Measurements from ENCODE around the gene ELK3.

ELK3 gene

GRCh38 chr12:96239711-96240635, 45.8 kb downstream of the ELK3 start:
- peak overlapping the region in 1 of 5 donors; percentile 7 for H3K9ac ChIP-seq (ENCODE audit: low read length in 5 of 5)
- peaks cover 0 to 3% (median 0%) of the 10 kb centered on the region in 5 donors for H3K36me3 ChIP-seq (ENCODE audit: control insufficient read depth in 5 of 5, insufficient read depth in 5 of 5, low read length in 5 of 5)
- H3K27ac ChIP-seq (ENCODE audit: low read depth, low read length) = peak overlapping the region; percentile 76
- no peaks in the 10 kb centered on the region for H3K9me3 ChIP-seq (ENCODE audit: control insufficient read depth in 5 of 5, low read length in 5 of 5)
- peaks cover 0 to 20% (median 4%) of the 10 kb centered on the region in 5 donors for H3K27me3 ChIP-seq (ENCODE audit: control insufficient read depth in 5 of 5, insufficient read depth in 4 of 5, low read length in 5 of 5)
- H3K4me1 ChIP-seq (ENCODE audit: control insufficient read depth in 5 of 5, insufficient read depth in 5 of 5, low read length in 5 of 5) = peaks cover 12 to 83% (median 67%) of the 10 kb centered on the region in 5 donors
- H3K4me3 ChIP-seq (ENCODE audit: low read depth in 1 of 5, low read length in 5 of 5) = no peak overlapping the region

GRCh38 chr12:96240656-96241055, 46.5 kb downstream of the ELK3 start:
- no peak overlapping the region for H3K9ac ChIP-seq (ENCODE audit: low read length in 5 of 5)
- H3K4me1 ChIP-seq (ENCODE audit: control insufficient read depth in 5 of 5, insufficient read depth in 5 of 5, low read length in 5 of 5) = peaks cover 10 to 77% (median 61%) of the 10 kb centered on the region in 5 donors
- H3K4me3 ChIP-seq (ENCODE audit: low read depth in 1 of 5, low read length in 5 of 5) = no peak overlapping the region
- no peaks in the 10 kb centered on the region for H3K9me3 ChIP-seq (ENCODE audit: control insufficient read depth in 5 of 5, low read length in 5 of 5)
- peaks cover 0 to 20% (median 4%) of the 10 kb centered on the region in 5 donors for H3K27me3 ChIP-seq (ENCODE audit: control insufficient read depth in 5 of 5, insufficient read depth in 4 of 5, low read length in 5 of 5)
- peaks cover 0 to 3% (median 0%) of the 10 kb centered on the region in 5 donors for H3K36me3 ChIP-seq (ENCODE audit: control insufficient read depth in 5 of 5, insufficient read depth in 5 of 5, low read length in 5 of 5)
- peak overlapping the region; percentile 76 for H3K27ac ChIP-seq (ENCODE audit: low read depth, low read length)

GRCh38 chr12:96241431-96241830, 47.3 kb downstream of the ELK3 start:
- peak overlapping the region in 1 of 5 donors; percentile 32 for H3K4me3 ChIP-seq (ENCODE audit: low read depth in 1 of 5, low read length in 5 of 5)
- H3K36me3 ChIP-seq (ENCODE audit: control insufficient read depth in 5 of 5, insufficient read depth in 5 of 5, low read length in 5 of 5) = peaks cover 0 to 6% (median 1%) of the 10 kb centered on the region in 5 donors
- peak overlapping the region; percentile 76 for H3K27ac ChIP-seq (ENCODE audit: low read depth, low read length)
- no peak overlapping the region for H3K9ac ChIP-seq (ENCODE audit: low read length in 5 of 5)
- H3K9me3 ChIP-seq (ENCODE audit: control insufficient read depth in 5 of 5, low read length in 5 of 5) = no peaks in the 10 kb centered on the region
- H3K4me1 ChIP-seq (ENCODE audit: control insufficient read depth in 5 of 5, insufficient read depth in 5 of 5, low read length in 5 of 5) = peaks cover 10 to 70% (median 54%) of the 10 kb centered on the region in 5 donors
- peaks cover 0 to 20% (median 4%) of the 10 kb centered on the region in 5 donors for H3K27me3 ChIP-seq (ENCODE audit: control insufficient read depth in 5 of 5, insufficient read depth in 4 of 5, low read length in 5 of 5)

- Histone ChIP-seq H3K36me3 (ENCODE audit: control insufficient read depth in 5 of 5, insufficient read depth in 5 of 5, low read length in 5 of 5) (peaks cover 0 to 9% (median 5%) of the 10 kb centered on the region in 5 donors), H3K27me3 (ENCODE audit: control insufficient read depth in 5 of 5, insufficient read depth in 4 of 5, low read length in 5 of 5) (peaks cover 0 to 19% (median 4%) of the 10 kb centered on the region in 5 donors), H3K4me1 (ENCODE audit: control insufficient read depth in 5 of 5, insufficient read depth in 5 of 5, low read length in 5 of 5) (peaks cover 10 to 66% (median 49%) of the 10 kb centered on the region in 5 donors), H3K4me3 (ENCODE audit: low read depth in 1 of 5, low read length in 5 of 5) (no peak overlapping the region), H3K9ac (ENCODE audit: low read length in 5 of 5) (no peak overlapping the region), H3K9me3 (ENCODE audit: control insufficient read depth in 5 of 5, low read length in 5 of 5) (no peaks in the 10 kb centered on the region), H3K27ac (ENCODE audit: low read depth, low read length) (peak overlapping the region; percentile 76)
These were observed 47.7 kb downstream of the ELK3 start for GRCh38 chr12:96241846-96242256.

- H3K4me3 ChIP-seq (ENCODE audit: low read depth in 1 of 5, low read length in 5 of 5) = no peak overlapping the region
- no peak overlapping the region for H3K9ac ChIP-seq (ENCODE audit: low read length in 5 of 5)
- peaks cover 8 to 62% (median 42%) of the 10 kb centered on the region in 5 donors for H3K4me1 ChIP-seq (ENCODE audit: control insufficient read depth in 5 of 5, insufficient read depth in 5 of 5, low read length in 5 of 5)
- no peaks in the 10 kb centered on the region for H3K9me3 ChIP-seq (ENCODE audit: control insufficient read depth in 5 of 5, low read length in 5 of 5)
- peak overlapping the region; percentile 76 for H3K27ac ChIP-seq (ENCODE audit: low read depth, low read length)
- peaks cover 0 to 14% (median 4%) of the 10 kb centered on the region in 5 donors for H3K27me3 ChIP-seq (ENCODE audit: control insufficient read depth in 5 of 5, insufficient read depth in 4 of 5, low read length in 5 of 5)
- H3K36me3 ChIP-seq (ENCODE audit: control insufficient read depth in 5 of 5, insufficient read depth in 5 of 5, low read length in 5 of 5) = peaks cover 0 to 16% (median 12%) of the 10 kb centered on the region in 5 donors
These were observed 48.4 kb downstream of the ELK3 start for GRCh38 chr12:96242597-96242996.

- peaks cover 18 to 63% (median 37%) of the 10 kb centered on the region in 5 donors for H3K4me1 ChIP-seq (ENCODE audit: control insufficient read depth in 5 of 5, insufficient read depth in 5 of 5, low read length in 5 of 5)
- no peak overlapping the region for H3K4me3 ChIP-seq (ENCODE audit: low read depth in 1 of 5, low read length in 5 of 5)
- no peak overlapping the region for H3K9ac ChIP-seq (ENCODE audit: low read length in 5 of 5)
- H3K27me3 ChIP-seq (ENCODE audit: control insufficient read depth in 5 of 5, insufficient read depth in 4 of 5, low read length in 5 of 5) = peaks cover 0 to 7% (median 0%) of the 10 kb centered on the region in 5 donors
- peaks cover 0 to 33% (median 16%) of the 10 kb centered on the region in 5 donors for H3K36me3 ChIP-seq (ENCODE audit: control insufficient read depth in 5 of 5, insufficient read depth in 5 of 5, low read length in 5 of 5)
- H3K9me3 ChIP-seq (ENCODE audit: control insufficient read depth in 5 of 5, low read length in 5 of 5) = no peaks in the 10 kb centered on the region
- peak overlapping the region; percentile 3 for H3K27ac ChIP-seq (ENCODE audit: low read depth, low read length)
These were observed 50.7 kb downstream of the ELK3 start for GRCh38 chr12:96244826-96245225.

GRCh38 chr12:96246926-96247505, 52.8 kb downstream of the ELK3 start:
- Histone ChIP-seq H3K9me3 (ENCODE audit: control insufficient read depth in 5 of 5, low read length in 5 of 5) (no peaks in the 10 kb centered on the region), H3K4me1 (ENCODE audit: control insufficient read depth in 5 of 5, insufficient read depth in 5 of 5, low read length in 5 of 5) (peaks cover 15 to 44% (median 29%) of the 10 kb centered on the region in 5 donors), H3K36me3 (ENCODE audit: control insufficient read depth in 5 of 5, insufficient read depth in 5 of 5, low read length in 5 of 5) (peaks cover 6 to 50% (median 26%) of the 10 kb centered on the region in 5 donors), H3K27me3 (ENCODE audit: control insufficient read depth in 5 of 5, insufficient read depth in 4 of 5, low read length in 5 of 5) (no peaks in the 10 kb centered on the region), H3K9ac (ENCODE audit: low read length in 5 of 5) (no peak overlapping the region), H3K27ac (ENCODE audit: low read depth, low read length) (no peak overlapping the region), H3K4me3 (ENCODE audit: low read depth in 1 of 5, low read length in 5 of 5) (no peak overlapping the region)

GRCh38 chr12:96247563-96247962, 53.4 kb downstream of the ELK3 start:
- Histone ChIP-seq H3K36me3 (ENCODE audit: control insufficient read depth in 5 of 5, insufficient read depth in 5 of 5, low read length in 5 of 5) (peaks cover 6 to 50% (median 26%) of the 10 kb centered on the region in 5 donors), H3K9me3 (ENCODE audit: control insufficient read depth in 5 of 5, low read length in 5 of 5) (no peaks in the 10 kb centered on the region)

GRCh38 chr12:96248136-96248931, 54.2 kb downstream of the ELK3 start:
- H3K4me3 ChIP-seq (ENCODE audit: low read depth in 1 of 5, low read length in 5 of 5) = no peak overlapping the region
- peak overlapping the region; percentile 29 for H3K27ac ChIP-seq (ENCODE audit: low read depth, low read length)
- H3K4me1 ChIP-seq (ENCODE audit: control insufficient read depth in 5 of 5, insufficient read depth in 5 of 5, low read length in 5 of 5) = peaks cover 7 to 32% (median 17%) of the 10 kb centered on the region in 5 donors
- H3K9me3 ChIP-seq (ENCODE audit: control insufficient read depth in 5 of 5, low read length in 5 of 5) = no peaks in the 10 kb centered on the region
- no peak overlapping the region for H3K9ac ChIP-seq (ENCODE audit: low read length in 5 of 5)
- peaks cover 6 to 50% (median 26%) of the 10 kb centered on the region in 5 donors for H3K36me3 ChIP-seq (ENCODE audit: control insufficient read depth in 5 of 5, insufficient read depth in 5 of 5, low read length in 5 of 5)
- H3K27me3 ChIP-seq (ENCODE audit: control insufficient read depth in 5 of 5, insufficient read depth in 4 of 5, low read length in 5 of 5) = no peaks in the 10 kb centered on the region

More at GRCh38 chr12:96247563-96247962, 53.4 kb downstream of the ELK3 start:
- Histone ChIP-seq H3K27me3 (ENCODE audit: control insufficient read depth in 5 of 5, insufficient read depth in 4 of 5, low read length in 5 of 5) (no peaks in the 10 kb centered on the region), H3K4me3 (ENCODE audit: low read depth in 1 of 5, low read length in 5 of 5) (no peak overlapping the region), H3K4me1 (ENCODE audit: control insufficient read depth in 5 of 5, insufficient read depth in 5 of 5, low read length in 5 of 5) (peaks cover 10 to 38% (median 23%) of the 10 kb centered on the region in 5 donors), H3K27ac (ENCODE audit: low read depth, low read length) (no peak overlapping the region), H3K9ac (ENCODE audit: low read length in 5 of 5) (no peak overlapping the region)

Measured in subcutaneous abdominal adipose tissue (tissue), 5 donors.